GM18508 (cell line): ENCODE results near the gene MAFG.

Source experiments
- ATAC-seq: cut with Tn5 transposase; IDR thresholded peaks from one replicate; pipeline ENCODE4 v1.9.1; 2021; ENCODE audit warnings: moderate number of reproducible peaks; ENCODE audit not compliant: insufficient read depth, unreplicated experiment

MAFG gene

DNA sequence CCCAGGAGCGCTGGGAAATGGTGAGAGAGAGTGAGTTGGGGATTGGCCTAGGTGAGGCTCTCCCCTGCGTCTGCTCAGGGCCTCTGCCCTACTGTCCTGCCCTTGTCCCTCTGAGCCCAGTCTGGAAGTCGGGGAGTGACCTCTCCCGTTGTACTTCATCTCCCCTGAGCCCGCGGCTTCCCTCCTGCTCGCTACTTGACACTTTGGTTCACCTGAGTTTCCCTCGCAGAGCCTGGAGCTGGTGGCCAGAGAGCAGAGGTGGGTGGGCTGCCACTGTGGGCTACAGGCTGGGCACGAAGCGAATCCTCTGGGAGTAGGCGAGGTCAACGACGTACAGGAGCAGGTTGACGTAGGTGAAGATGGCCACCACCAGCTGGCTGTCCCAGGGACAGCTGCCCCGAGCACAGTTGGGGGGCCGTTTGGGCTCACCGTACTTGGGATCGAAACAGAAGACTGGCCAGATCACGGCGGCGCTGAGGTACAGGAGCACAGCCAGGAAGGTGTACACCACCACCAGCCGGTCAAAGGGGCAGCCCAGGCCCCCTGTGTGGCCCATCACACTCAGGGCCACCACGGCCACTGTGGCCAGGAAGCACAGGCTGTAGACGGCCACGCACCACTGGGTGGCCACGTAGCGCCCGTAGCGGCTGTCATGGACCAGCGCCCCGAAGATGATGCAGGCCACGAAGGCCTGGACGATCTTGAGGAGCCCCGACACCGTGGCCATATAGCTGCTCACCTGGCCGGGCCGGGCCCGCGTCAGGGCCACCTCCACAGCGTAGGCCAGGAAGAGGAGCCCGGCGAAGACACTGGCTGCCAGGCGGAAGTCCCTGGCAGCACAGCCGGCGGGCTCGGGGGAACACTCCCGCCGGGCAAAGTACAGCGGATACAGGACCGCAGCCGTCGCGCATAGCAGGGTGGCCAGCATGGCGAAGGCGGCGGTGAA, 13.3 kb upstream of the MAFG start:
- no peak for ATAC-seq

- ATAC-seq = no peak
Measured at GRCh38 chr17:81939881-81940385, 12.4 kb upstream of the MAFG start.

- no peak for ATAC-seq
Measured at GRCh38 chr17:81939218-81939617, 11.7 kb upstream of the MAFG start.

DNA sequence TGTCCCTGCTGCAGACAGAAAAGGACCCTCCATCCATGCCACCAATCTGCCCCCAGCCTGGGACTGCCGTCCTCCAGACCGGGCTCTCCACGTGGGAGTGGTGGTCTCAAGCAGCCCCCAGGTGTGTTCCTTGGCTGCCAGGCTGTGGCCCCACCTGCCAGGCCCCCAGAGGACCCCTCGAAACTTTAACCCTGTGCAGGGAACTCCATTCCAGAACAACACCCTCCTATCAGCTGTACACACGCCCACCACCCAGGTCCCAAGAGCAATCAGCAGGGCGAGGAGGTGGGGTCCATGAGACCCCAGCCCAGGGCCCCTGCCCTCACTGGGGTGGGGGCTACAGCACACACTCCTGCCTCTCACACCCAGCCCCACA, 8.2 kb upstream of the MAFG start:
- no peak for ATAC-seq

DNA sequence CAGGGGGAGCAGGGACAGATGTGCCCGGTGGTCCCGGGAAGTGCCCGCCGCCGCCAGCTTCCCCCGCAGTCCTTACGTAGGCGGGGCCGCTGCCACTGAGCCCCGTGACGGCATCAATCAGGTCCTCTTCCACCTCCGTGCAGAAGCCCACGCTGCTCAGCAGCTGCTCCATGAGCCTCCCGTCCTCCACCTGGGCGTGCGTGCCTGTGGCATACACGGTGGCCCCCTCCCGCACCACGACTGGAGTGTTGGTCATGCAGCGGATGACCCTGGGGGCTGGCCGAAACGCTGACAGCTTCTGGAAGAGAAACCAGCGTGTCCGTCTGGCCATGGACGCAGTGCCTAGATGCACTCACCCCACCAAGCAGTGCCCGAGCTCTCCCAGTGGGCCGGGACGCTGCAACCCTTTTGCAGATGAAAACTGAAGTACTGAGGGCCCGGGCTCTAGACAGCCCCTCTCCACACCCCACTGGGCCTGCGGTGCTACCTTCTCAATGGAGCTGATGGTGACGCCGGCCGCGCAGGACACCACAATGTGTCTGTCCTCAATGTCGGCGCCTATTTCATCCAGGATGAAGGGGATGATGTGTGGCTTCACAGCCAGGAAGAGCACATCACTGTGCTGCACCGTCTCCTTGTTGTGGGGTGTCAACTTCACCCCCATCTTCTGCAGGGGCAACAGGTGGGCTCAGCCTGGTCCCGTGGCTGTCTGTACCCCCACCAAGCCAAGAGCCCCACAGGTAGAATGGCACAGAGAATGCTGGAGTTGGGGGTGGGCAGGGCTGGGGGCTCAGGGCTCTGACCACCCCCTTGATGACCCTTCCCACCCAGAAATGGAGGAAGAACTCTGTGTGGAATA, 7.5 kb upstream of the MAFG start:
- ATAC-seq = no peak

DNA sequence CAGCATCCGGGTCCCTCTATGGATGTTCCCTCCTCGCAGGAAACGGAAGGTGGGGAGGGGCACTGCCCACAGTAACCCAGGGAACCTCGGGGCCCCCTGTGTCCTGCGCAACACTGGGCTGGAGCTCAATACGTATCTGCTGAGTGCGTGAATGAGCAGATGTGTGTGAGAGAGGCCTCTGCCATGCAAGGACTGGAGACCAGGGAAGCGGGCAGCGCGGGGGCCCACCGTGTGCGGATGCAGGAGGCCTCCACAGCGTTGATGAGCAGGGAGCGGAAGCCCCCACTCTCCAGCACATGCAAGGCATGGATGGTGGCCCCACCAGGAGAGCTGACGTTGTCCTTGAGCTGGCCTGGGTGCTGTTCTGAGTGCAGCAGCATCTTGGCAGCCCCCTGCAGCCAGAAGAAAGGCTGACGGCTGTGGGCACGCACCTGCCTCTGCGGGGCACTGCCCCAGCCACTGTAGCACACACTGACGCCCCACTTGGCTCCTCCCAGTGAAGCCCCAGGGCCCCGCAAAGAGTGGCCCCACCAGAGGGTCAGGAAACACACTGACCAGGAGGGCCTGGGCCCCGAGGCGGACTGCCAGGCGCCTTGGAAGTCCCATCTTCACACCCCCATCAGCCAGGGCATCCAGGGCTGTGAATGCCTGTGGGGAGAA, 6.7 kb upstream of the MAFG start:
- ATAC-seq = no peak

DNA sequence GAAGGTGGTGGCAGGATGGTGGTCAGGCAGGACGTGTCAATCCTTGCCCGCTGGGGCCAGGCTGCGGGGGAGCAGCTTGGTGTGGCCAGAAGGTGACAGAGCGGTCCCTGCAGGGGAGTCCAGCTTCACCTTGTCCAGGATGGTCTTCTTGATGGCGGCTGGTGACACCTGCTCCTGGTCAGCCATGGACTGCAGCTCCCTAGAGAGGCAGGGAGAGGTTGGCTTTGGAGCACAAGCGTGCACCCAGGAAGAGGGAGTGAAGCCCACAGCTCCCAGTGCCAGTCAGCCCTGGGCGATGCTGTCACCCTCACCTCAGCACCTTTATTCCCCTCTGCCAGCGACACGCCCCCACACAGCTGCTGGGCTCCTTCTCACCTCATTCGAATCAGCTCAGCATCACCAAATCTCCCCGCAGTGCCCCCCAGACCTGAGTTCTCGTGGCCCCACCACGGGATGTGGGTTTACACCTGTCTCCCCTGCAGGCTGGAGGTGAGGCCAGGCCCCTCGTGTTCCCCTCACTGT, 5.7 kb upstream of the MAFG start:
- no peak for ATAC-seq

GRCh38 chr17:81932333-81932983, 4.9 kb upstream of the MAFG start:
- no peak for ATAC-seq

- no peak for ATAC-seq
Measured at GRCh38 chr17:81931557-81932332, 4.2 kb upstream of the MAFG start.

DNA sequence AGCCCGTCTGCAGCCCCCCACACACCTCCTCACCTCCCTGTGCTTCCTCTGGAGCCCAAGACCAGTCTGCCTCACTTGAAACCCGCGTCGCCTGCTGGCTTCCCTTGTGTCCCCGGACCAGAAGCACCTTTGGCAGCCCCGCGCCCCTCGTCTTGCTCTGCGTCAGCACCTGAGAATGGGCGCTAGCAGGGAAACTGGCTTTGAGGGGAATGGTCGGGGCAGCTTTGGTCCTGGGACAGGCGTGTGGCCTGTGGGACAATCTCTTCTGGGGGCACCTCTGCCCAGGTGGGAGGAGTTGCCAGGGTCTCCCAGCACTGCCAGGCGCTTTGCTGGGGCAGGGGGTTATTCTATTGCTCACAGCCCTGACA, 3.6 kb upstream of the MAFG start:
- ATAC-seq = no peak

- ATAC-seq = no peak
Measured at GRCh38 chr17:81930142-81931125, 2.9 kb upstream of the MAFG start.

DNA sequence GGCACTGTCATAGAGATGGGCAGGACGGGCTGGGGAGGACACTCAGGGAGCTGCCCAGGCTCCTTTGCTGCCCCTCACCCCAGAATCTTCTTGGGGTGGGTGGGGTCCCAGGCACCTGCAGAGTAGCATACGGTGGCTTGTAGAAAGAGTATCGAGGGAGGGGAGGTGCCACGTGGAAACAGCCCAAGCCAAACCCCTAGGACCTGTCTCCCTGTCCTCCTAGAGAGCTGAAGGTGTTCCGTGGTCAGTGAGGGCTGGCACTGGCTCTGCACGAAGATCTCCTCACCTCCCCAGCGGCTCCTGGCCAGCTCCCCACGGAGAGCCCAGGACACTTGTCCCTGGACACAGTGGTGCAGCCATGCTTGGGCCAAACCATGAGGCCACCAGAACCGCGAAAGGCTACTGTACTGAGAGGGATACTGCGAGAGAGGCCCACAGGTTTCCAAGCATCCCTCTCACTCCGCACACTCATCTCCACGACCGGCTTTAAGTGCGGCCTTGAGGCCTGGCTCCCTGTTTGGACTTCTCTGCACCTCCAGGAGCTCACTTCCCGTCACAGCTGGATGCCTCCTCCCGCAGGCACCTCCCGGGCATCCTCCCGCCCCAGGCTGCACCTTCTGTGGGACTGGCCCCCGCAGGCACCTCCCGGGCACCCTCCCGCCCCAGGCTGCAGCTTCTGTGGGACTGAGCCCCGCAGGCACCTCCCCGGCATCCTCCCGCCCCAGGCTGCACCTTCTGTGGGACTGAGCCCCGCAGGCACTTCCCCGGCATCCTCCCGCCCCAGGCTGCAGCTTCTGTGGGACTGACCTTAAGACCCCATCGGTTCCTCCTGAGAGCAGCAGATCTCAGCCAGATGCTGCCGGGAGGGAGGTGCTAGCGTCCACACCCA, 2.0 kb upstream of the MAFG start:
- ATAC-seq = no peak

DNA sequence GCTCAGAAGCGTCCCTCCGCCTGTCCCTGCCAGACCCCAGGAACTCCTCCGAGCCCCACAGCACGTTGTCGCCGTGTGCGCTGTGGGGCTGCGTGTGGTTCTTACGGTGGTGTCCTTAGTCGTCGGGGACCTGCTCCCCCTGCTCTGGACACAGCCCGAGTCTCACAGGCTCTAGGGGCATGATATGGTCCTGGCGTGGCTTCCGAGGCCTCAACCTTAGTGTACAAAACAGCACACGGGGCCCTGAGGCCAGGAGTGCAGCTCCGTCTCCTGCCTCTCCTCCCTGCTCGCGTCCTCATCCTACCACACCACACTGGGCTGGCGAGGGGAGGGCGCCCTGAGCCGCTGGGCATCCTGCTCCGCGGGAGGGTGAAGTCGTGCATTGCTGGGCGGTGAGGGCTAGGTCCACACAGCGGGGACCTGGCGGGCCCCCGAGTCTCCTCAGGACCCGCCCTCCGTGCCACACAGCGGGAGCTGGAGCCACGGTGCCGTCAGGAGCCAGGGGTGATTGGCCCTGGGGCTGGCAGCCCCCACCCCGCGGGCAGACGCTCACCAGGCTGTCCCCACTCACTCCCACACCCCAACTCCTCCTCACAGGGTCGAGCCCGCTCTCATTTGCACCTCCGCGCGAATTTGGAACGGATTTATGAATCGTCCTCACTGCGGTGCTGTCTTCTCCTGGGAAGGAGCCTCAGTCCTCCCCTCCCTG, 1.2 kb upstream of the MAFG start:
- no peak for ATAC-seq

GRCh38 chr17:81927152-81927652, 333 bp downstream of the MAFG start:
- ATAC-seq = no peak

DNA sequence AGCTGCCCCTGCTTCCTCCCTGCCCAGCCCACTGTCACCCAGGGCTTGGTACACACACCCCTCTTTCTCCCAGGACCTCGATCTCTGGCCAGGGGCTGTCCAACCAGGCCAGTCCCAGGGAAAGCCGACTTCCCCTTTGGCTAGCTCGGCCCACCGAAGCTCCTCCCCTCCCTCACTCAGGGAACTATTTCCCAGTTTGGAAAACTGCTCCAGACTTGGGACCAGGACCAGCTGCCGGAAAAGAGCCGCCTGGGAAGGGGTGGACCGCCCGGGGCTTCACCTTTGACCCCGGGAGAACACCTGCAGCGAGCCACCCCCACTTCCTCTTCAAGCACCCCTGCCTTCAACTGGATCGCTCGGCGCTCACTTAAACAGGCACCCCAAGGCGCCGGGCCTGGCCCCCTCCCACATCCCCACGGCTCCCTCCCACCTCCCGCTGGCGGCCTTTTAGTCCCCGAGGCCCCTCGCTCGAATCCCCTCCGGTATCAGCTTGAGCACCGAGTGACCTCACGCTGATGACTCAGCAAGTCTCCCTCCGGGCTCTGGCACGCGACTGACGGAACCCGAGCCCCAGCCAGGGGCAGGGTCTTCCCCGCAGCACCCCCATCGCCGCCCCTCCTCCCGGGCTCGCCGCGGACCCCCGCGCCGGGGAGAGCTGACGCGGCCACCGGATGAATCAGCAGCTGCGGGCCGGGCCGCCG, 934 bp downstream of the MAFG start:
- ATAC-seq = no peak
